Occipital lobe (tissue), 2 donors: ENCODE data around the gene WHRN. TPM values are rescaled to one million over a fixed set of nuclear protein-coding genes. Genes with fewer than 3 reads are reported as not detected.

Source experiments
- DNase-seq: peaks from one replicate; lab custom pipeline; 2025; lab: John Stamatoyannopoulos, UW
- total RNA-seq: library from RNA; depleted of rRNA; stranded (reverse); fragments of >200 nt; gene quantifications from one replicate; pipeline ENCODE4 v1.2.3, GENCODE V29; 2014

The WHRN gene
- total RNA-seq: 0.94 TPM

DNA sequence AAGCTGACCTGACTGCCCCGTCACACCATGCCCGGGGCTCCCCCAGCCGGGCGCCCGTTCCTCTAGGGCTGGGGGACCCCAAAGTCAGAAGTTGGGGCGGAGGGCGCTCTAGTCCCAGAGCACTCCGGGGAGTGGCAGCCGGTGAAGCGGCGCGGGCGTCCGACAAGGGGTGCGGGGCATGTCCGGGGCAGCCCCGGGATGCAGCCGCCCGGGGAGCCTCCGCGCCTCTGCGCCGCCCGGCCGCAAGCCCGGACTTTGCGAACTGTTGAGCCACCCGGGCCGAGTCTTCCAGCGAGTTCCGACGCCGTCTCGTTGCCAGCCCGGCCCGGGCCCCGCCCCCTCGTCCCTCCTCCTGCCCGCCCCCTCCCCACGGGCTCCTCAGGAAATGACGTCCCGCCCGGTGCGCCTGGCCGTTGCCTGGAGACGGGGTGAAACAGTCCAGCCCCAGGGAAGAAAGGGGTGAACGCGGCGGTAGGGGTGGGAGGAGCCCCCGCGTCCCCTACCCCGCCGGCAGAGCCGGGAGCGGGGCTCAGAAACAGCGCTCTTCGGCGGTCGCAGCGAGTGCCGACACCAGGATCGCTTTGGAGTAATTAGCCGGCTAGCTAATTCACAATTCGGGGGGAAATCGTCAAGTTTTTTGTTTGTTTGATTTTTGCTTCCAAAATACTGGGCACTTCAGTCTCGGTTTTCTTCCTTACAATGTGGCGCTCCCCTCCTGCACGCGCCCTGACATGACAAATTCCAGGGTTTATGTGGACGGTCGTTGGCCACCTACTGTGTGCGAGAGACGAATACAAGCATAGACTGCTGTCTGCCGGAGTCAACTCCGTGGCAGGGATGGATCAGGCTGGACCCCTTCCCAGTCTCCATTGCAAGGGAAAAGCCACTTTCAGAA is at the start of gene WHRN:
Gene WHRN (minus strand): TSS at position 287 of the 895 bp plus-strand sequence. CDS start 672 bp downstream, outside the sequence.
- DNase-seq: peak; percentile 76

DNA sequence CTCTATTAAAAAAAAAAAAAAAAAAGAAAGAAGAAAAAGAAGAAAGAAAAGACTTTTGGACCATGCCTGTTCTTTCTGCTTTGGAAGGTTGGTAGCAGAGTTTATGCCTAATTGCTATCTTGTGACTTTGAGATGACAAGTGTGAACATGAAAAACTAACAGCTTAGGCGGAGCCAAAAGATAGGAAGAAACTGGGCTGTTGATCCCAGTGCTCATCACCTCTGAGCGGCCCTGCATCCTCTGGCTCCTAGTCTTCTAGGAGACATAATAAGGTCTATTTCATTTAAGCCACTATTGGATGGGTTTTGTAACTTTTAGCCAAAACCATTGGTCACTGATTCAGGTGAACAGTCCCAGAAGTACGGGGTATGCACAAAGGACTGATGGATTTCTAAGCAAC is 47.9 kb upstream of the WHRN start:
- DNase-seq: no peak

DNA sequence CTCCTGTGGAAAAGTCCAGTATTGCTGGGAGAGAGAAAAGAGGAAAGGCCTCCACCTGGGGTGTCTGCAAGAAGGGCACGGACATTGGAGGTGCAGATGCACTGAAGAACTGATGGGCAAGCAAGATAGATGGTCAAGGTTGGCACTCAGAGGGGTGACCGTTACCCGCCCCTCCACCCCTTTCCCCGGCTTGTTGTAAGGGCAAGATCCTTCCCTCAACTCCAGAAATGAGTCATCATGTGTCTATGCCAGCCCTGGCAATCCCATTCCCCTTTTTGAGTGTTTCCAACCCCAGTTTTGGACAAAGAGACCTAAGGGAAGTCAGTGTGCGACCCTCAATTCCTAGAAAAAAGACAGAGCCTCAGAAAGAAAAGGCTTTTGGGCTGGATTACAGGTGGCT is 47.4 kb upstream of the WHRN start:
- DNase-seq: no peak

DNA sequence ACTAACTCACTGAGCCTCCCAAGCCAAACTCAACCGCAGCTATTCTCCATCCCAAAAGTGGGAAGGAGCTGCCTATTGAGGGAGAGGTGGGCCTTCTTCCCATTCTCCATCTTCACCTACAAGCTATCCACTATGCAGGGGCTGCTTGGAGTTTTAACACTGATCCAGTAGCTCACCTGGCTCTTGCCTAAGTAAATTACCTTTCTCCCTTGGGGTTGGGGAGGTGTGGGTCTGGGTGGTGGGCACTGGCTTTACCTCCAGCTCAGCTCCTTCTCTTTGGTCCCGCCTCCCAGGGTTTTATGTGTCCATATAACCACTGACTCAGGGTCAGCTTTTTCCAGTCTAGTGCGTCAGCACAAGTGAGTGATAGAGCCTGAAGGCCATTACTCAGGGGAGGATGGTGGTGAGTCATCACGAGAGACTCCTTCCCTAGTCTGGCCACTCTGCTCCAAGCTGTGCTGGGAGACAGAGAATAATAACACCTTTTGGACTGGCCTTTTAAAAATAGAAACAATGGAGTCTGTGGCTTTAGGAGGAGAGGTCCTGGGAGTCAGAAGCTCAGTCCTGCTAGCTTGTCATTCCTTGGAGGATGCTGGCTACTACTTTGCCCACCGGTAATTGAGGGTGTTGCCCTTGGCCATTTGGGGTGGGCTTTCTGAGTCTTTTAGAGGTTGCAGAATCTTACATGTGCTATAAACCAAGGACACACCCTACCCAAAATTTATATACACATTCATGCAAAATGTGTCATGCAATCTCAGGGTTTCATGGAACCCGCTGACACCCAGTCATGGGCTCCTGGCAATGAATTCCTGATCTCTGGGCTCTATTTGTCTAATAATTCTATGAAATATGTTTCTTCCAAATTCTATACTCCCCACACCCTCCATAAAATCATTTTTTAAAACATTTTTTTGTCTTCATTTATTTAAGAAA is 46.7 kb upstream of the WHRN start:
- DNase-seq: no peak

DNA sequence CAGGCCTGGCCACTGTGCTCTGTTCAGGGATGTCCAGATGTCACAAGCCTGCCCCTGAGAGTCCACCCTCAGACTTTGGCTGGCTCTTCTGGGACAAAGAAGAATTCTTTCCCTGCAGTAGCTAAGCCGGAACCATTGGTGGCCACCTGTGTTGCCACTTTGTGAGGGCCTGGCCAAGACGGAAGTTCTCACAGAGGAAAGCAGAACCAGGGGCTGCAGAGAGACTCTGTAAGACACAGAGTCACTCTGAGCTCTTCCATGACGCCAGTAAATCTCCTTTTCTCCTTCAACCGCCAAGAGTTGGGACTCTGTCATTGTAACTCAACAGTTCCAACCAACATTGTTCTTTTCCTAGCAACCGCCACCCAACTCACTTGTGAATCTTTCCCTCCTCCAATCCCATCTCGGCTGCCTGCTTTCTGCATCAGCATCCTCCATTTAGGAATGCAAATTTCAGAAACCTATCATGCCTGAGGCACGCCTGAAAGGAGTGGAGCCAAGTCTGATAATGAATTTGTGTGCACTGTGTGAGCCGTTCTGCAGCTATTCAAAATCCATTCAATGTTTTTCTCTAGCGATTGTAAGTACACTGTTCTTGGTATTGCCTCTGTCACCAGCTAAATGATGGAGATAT is 44.5 kb upstream of the WHRN start:
- DNase-seq: no peak

DNA sequence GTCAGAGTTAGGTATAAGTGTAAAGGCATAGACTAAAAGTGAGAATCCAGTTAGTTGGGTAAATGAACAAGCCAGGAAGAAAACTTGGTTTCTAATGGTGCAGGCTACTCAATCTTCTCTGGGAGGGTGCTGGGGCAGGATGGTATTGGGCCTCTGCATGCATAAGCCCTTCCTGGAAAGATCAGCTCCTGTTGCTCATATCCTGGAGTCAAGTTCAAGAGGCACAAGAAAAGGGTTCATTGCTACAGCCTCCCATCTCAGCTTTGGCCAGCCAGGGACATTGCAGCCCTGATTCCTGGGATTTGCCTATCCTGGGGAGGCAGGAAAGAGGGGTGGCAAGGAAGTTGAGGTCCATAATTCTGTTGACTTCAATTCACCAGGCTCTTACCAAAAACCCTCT is 41.6 kb upstream of the WHRN start:
- DNase-seq: no peak

DNA sequence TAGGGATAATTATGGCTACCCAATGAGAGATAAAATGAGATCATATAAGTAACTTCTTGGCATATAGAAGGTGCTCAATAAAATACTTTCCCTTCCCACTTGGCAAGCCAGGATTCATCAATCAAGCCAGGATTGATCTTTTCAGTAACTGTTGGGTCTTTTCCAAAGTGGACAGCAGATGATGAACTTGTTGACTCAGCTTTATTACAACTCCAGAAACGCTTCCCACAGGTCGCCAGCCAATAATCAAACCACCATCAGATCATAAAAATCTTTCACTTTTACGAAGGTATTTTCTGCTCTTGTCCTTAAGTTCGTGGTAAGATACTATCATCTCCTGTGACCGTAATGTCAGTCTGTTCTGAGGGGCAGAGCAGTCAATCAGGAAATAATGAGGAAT is 39.8 kb upstream of the WHRN start:
- DNase-seq: no peak

DNA sequence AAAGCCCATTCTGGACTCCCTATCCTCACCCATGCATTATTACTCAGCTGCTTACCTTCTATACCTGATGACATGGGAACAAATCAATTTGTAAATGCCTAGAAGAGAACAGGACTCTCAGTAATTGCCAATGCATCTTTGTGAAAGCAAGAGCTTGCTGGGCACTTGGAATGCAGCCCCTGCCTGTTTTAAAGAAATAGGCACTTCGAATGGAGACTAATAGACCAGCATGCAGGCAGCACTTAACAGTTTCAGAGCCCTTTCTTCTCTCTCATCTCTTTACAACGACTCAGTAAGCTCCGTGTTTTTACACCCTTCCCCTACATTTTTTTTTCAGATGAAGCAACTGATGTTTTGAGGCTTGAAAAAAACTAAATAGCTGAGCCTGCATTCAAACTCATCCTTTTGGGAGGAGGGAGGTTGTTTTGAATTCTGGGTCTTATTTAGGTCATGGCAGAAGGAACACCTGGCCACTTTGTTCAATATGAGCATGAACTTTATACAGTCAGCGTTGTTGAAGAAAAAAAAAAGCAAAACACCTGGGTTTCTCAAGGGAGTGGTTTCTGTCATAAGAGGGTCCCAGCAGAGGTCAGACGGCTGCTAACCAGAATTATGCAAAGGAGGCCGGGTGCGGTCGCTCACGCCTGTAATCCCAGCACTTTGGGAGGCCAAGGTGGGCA is 34.6 kb upstream of the WHRN start:
- DNase-seq: no peak

DNA sequence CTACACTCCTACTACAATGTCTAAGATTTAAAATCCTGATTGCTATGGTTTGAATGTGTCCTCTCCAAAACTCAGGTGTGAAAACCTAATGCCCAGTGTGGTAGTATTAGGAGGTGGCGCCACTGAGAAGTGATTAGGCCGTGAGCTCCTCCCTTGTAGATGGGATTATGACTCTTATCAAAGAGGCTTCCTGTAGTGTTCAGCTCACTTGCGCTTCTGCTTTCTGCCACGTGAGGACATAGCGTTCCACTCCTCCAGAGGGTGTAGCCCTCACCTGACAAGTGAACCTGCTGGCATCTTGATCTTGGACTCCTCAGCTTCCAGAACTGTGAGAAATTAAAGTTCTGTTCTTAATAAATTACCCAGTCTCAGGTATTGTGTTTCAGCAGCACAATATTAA is 33.0 kb upstream of the WHRN start:
- DNase-seq: no peak

DNA sequence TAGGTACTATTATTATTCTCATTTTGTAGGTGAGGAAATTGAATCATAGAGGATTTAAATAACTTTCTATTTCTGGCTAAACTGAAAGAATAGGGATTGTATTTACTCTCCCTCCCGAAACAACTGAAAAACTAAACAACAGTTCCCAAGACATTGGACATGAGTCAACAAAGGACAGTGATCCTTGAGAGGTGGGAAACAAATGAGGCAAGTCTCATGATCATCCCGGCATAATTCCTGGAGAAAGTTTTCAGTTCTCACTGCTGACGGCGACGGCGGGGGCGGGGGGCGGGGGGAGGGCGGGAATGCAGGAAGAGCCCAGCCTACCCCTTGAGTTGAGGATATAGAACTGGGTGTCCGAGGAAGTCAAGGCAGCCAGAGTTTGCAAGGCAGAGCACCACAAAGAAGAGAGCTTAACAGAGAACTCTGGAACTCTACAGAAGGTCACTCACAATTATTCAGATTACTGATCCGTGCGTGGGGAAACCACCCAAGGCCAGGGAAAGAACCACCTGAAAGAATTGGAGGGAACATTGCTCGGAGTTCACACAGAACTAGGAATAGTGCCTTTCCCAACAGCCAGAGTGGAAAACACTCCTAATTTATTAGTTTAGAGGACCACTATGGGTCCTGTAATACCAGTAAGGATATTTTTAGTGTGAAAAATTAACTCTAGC is 27.4 kb upstream of the WHRN start:
- no peak for DNase-seq

DNA sequence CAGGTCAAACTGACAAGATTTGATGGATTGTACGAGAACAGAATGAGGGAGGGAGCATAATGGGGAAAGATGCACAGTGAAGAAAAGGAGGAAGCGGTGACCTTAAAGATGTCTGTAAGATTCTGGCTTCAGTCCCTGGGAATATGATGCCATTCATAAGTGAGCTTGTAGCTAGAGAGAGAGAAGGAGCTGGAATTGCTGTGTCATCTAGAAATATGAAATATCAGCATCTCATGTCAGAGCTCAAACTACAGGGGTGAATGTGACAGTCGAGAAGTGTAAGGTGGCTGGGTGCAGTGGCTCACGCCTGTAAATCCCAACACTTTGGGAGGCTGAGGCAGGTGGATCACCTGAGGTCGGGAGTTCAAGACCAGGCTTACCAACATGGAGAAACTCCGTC is 24.0 kb upstream of the WHRN start:
- no peak for DNase-seq

DNA sequence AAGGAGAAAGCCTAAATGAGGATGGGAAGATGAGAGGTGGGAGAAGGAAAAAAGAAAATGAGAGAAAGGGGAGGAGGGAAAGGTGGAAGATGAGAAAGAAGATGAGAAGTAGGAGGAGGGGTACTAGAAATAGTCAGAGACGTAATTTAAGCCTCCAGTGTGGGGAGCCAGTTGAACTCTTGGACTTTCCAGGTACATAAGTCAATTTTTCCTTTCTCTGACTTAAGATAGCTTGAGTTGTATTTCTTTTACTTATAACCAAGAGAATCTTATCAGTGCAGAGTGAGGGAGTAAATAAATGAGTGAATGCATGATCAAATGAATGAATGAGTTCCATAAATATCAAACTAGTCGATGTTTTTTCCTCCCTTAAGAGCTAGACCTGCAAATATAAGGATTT is 21.5 kb upstream of the WHRN start:
- no peak for DNase-seq

DNA sequence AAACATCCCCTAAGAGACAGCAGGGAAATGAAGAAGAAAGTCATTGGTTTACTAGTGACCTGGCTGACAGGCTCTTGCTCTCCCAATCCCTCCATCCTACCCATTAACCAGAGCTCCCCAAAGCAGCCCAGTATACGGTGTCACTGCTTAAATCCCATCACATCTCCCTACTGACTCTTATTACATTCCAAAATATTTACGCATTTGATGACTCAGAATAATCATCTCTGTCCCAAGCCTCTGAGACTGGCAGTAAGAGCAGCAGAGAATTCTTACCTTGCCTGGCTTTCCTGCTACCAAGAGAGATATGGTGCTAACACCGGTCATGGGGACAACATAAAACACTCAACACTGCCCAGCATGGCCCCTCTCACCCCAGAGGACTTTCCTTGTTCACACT is 20.2 kb upstream of the WHRN start:
- DNase-seq: no peak

DNA sequence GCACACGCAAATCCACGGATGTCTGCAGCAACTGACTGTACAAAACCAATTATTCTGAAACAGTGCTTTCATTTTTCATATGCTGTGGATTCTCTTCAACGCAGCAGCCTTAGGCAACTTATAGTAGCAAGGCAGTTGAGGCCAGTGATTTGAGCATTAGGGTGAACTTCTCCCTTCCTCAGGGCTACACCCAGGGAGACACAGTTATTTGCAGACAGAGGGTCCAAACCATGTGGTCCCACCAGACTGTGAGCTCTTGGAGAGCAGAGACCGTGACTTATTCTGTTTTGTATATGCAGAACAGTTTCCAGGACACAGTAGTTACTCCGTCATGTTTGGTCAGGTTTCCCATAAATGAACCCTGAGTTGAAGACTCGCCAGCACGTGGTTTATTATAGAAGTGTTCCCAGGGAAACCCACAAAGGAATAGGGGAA is 19.0 kb upstream of the WHRN start:
- DNase-seq: no peak

DNA sequence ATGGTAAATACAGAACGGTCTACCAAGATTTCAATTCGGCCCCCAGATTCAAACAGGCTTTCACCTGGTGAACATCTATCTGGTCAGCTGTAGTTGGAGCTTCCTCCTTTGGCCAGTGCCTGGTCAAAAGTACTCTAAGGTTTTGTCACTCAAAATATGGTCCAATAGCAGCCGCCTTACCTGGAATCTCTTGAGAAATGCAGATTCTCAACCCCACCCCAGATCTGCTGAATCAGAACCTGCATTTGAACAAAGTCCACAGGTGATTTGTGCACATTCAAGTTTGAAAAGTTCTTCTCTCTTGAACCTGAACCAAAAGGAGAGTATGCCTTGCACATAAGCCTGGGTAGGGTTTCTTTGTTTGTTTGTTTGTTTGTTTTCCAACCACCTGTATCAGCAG is 17.6 kb upstream of the WHRN start:
- no peak for DNase-seq

DNA sequence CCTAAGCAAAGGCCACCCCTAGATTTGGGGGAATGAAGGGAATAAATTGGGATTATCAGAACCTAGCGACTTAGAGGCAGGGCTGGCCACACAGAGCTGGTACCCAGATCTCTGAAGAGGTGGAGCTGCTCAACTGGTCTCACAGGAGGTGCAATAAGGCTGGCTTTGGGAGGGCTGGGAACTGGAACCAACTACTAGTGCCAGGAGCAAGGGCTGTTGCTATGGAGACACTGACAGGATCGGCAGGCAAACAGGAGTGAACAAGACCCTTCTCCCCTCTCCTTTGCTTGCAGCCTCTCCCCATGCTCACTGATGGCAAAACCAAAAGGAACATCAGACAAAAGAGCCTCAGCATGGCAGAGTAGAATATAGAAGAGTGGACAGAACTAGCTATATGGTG is 17.0 kb upstream of the WHRN start:
- DNase-seq: no peak

DNA sequence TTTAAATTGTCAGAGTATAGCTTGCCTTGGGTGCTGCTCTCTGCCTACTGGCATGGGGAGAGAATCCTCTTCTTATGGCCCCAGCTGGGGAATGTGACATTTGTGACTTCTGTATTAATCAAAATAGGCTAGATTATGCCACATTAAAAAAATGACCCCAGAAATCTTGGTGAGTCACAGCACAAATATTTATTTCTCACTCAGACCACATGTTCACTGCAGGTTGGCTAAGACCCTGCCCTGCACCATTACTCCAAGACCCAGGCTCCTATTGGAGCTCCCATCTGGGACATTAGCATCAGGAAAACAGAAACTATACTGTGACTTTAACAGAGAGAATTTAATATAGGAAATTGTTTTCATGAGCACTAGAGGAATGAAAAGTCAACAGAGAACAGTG is 16.6 kb upstream of the WHRN start:
- DNase-seq: no peak

DNA sequence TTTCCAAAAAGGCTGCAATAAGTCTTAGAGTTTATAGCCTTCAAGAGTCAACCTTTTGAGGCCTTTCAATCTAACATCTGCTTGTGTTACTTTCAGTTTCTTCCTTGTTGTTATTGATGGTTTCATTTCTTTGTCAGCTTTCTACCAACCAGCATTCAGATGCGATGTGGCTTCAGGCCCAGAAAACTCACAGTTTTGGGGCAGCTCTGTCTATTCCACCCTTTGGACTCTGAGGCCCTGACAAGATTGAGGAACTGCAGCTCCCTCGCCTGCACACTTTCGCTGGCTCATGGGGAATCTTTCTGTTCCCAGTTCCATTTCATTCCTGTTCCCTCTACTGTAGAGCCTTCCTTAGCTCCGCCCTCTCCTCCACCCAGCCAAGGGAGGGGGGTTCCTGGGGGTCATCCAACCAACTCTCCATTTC is 13.3 kb upstream of the WHRN start:
- DNase-seq: no peak

DNA sequence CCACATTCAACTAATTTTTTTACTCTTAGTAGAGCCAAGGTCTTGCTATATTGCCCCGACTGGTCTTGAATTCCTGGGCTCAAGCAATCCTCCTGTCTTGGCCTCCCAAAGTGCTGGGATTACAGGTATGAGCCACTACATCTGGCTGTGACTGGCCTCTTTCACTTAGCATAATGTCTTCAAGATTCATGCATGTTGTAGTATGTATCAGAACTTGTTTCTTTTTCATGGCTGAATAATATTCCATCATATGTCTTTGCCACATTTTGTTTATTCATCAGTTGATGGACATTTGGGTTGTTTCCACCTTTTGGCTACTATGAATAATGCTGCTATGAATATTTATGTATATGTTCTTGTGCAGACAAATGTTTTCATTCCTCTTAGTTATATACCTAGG is 12.8 kb upstream of the WHRN start:
- DNase-seq: no peak

DNA sequence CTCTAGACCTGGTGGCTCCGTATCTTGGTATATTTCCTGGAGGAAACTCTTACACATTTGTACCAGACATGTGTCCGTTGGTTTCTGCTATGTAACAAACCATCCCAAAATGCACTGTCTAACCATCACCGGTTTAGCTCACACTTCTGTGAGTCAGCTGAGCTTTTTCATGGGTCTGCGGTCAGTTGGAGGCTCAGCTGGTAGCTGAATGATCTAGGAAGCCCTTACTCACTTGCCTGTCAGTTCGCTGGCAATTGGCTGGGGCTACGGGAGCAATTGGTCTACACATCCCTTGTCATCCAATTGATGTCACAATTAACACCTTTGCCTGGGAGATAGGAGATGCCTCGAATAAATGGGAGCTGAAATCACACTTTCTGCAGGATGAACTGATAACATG is 11.6 kb upstream of the WHRN start:
- no peak for DNase-seq

DNA sequence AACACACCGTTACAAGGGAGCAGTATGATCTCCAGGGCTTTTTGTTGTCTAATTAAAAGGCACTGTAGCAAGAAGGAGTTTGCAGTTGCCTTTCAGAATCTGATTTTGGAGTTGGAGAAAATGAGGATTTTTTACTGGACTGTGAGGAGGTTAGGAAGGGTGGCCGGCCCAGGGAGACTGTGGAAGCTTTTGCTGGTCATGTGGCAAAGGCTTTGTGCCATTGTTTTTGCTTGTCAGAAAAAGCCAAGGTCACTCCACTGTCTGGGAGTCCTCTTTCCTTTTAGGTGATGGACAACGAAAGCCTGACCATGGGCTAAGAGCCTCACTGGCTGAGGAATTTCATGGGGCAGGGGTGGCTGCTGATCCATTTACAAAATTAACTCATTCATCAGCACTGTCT is 10.3 kb upstream of the WHRN start:
- no peak for DNase-seq
